ENCODE measurements around the gene IDH3A.

GRCh38 chr15:78125267-78125666 is 23.9 kb upstream of the IDH3A start:
- TF ChIP-seq CTCF (IDR thresholded peaks at IDR 0.05; ENCODE audit: low read depth, low read length) (no peak), MYC (IDR thresholded peaks at IDR 0.05; ENCODE audit: low read depth, low read length) (no peak), MAX (IDR thresholded peaks at IDR 0.05; ENCODE audit: low read depth, low read length) (no peak), POLR2A (IDR thresholded peaks at IDR 0.05; ENCODE audit: extremely low read depth, insufficient read length) (no peak)

All from NB4 (cell line).